OCI-LY7 (cell line): ENCODE measurements around the gene PRKN. TPM values are rescaled to one million over a fixed set of nuclear protein-coding genes. Genes with fewer than 3 reads are reported as not detected.

ENCODE experiments used
- BruUV-seq: library from RNA; stranded (reverse); fragments of 400-500 nt; replicated peaks from 2 replicates; lab custom pipeline; 2021; lab: Mats Ljungman, UMichigan
- CTCF ChIA-PET: fragments of 300-600 bp; sonication (Branson Sonifier 250); formaldehyde crosslinking; loops from one replicate; lab custom pipeline; 2022; ENCODE audit warnings: antibody characterized with exemption; ENCODE audit not compliant: unreplicated experiment; lab: Charles Lee
- POLR2A ChIA-PET: fragments of 300-600 bp; sonication (Branson Sonifier 250); formaldehyde crosslinking; loops from one replicate; lab custom pipeline; 2022; ENCODE audit warnings: antibody characterized with exemption; lab: Charles Lee
- DNase-seq: peaks from one replicate; pipeline ENCODE4 v3.0.0-alpha.2; 2015; ENCODE audit warnings: low spot score
- H2AFZ ChIP-seq: fragments of 200-600 bp; sonication (generic), shearing (Covaris generic); 2 replicates; pipeline ENCODE4 v1.6.1; 2014; ENCODE audit warnings: mild to moderate bottlenecking, antibody characterized with exemption, low read length, moderate library complexity
- H3K27ac ChIP-seq: fragments of 200-600 bp; sonication (generic); 2 replicates; pipeline ENCODE4 v1.5.1; 2014; ENCODE audit warnings: mixed run types, low read depth, mild to moderate bottlenecking, moderate library complexity, low read length, inconsistent platforms; ENCODE audit not compliant: poor library complexity, severe bottlenecking
- H3K36me3 ChIP-seq: fragments of 200-600 bp; sonication (generic); 2 replicates; pipeline ENCODE4 v1.6.1; 2014; ENCODE audit warnings: mild to moderate bottlenecking, antibody characterized with exemption, low read length, moderate library complexity, mixed read lengths; ENCODE audit not compliant: insufficient read depth
- H3K4me1 ChIP-seq: fragments of 200-600 bp; sonication (generic); 2 replicates; pipeline ENCODE4 v1.5.1; 2014; ENCODE audit warnings: mild to moderate bottlenecking, low read length; ENCODE audit not compliant: insufficient read depth, poor library complexity, severe bottlenecking
- H3K4me2 ChIP-seq: fragments of 200-600 bp; sonication (generic); 2 replicates; pipeline ENCODE4 v1.6.1; 2014; ENCODE audit warnings: mild to moderate bottlenecking, low read length
- H3K4me3 ChIP-seq: fragments of 200-600 bp; sonication (generic); 2 replicates; pipeline ENCODE4 v1.5.1; 2014; ENCODE audit warnings: mild to moderate bottlenecking, low read depth, low read length; ENCODE audit not compliant: poor library complexity, severe bottlenecking
- H3K79me2 ChIP-seq: fragments of 200-600 bp; sonication (generic); 2 replicates; pipeline ENCODE4 v1.6.1; 2016; ENCODE audit warnings: low read depth, mild to moderate bottlenecking, low read length, moderate library complexity, mixed read lengths; ENCODE audit not compliant: insufficient read depth
- H3K9me2 ChIP-seq: fragments of 200-600 bp; sonication (generic); 2 replicates; pipeline ENCODE4 v1.6.1; 2016; ENCODE audit warnings: mild to moderate bottlenecking, low read length, mixed read lengths; ENCODE audit not compliant: insufficient read depth
- H3K9me3 ChIP-seq: fragments of 200-600 bp; sonication (generic); 2 replicates; pipeline ENCODE4 v1.6.1; 2014; ENCODE audit warnings: mild to moderate bottlenecking, mixed run types, low read length, mixed read lengths
- H4K20me1 ChIP-seq: fragments of 200-600 bp; sonication (generic); 2 replicates; pipeline ENCODE4 v1.6.1; 2014; ENCODE audit warnings: mild to moderate bottlenecking, antibody characterized with exemption, low read length, moderate library complexity, mixed read lengths; ENCODE audit not compliant: insufficient read depth
- CTCF ChIP-seq: fragments of 200-600 bp; sonication (generic); conservative IDR thresholded peaks from 2 replicates; pipeline ENCODE4 v1.5.1; 2014; ENCODE audit warnings: mild to moderate bottlenecking, antibody characterized with exemption, low read length, moderate library complexity, mixed read lengths
- EZH2phosphoT487 ChIP-seq: fragments of 200-600 bp; sonication (generic); IDR thresholded peaks from 2 replicates; pipeline ENCODE4 v1.6.1; 2018; ENCODE audit warnings: low read depth, borderline replicate concordance, mild to moderate bottlenecking, mixed run types, antibody characterized with exemption, low read length, moderate library complexity, mixed read lengths
- intact Hi-C: fragments of 100-400 bp; cut with micrococcal nuclease; formaldehyde crosslinking; loops from one replicate; pipeline ENCODE4 v1.10.0; 2022; ENCODE audit not compliant: unreplicated experiment
- total RNA-seq, 2 experiments: library from RNA; depleted of rRNA in 1 of 2; stranded (reverse); fragments of >200 nt in 1 of 2; shearing (Covaris generic) in 1 of 2; gene quantifications; 2 replicates each; pipeline ENCODE4 v1.2.3, GENCODE V29; 2014 to 2022

PRKN gene
- total RNA-seq, 2 experiments from 2014 or later = 1.3 to 2.0 TPM

- Histone ChIP-seq H3K4me3 (no peak overlapping the region), H3K27ac (no peak overlapping the region), H3K4me2 (no peak overlapping the region), H2AFZ (no peak overlapping the region), H4K20me1 (no peaks in the 10 kb centered on the region), H3K36me3 (no peaks in the 10 kb centered on the region), H3K9me3 (no peaks in the 10 kb centered on the region), H3K9me2 (no peaks in the 10 kb centered on the region), H3K4me1 (no peaks in the 10 kb centered on the region), H3K79me2 (no peaks in the 10 kb centered on the region)
- TF ChIP-seq CTCF (no peak), EZH2phosphoT487 (no peak)
- no peak for DNase-seq
- intact Hi-C loops = no loop called here
- no TSS peak for BruUV-seq
- ChIA-PET CTCF (no interaction called here), POLR2A (no interaction called here)
Observed at GRCh38 chr6:161409353-161409752, 1318.2 kb downstream of the PRKN start.

GRCh38 chr6:161408041-161408440 lies 1319.5 kb downstream of the PRKN start:
- POLR2A ChIA-PET = interaction anchor here (0.7 kb wide), 1 partner anchor 166 kb away, joined by 4 read pairs; no protein-coding TSS in a partner anchor
- TF ChIP-seq EZH2phosphoT487 (no peak), CTCF (no peak)
- Histone ChIP-seq H4K20me1 (no peaks in the 10 kb centered on the region), H3K27ac (no peak overlapping the region), H3K4me3 (no peak overlapping the region), H3K9me2 (no peaks in the 10 kb centered on the region), H3K9me3 (no peaks in the 10 kb centered on the region), H3K36me3 (no peaks in the 10 kb centered on the region), H3K4me1 (no peaks in the 10 kb centered on the region), H2AFZ (no peak overlapping the region), H3K4me2 (no peak overlapping the region), H3K79me2 (no peaks in the 10 kb centered on the region)
- no TSS peak for BruUV-seq
- CTCF ChIA-PET = no interaction called here
- DNase-seq = no peak
- intact Hi-C loops = no loop called here

- H3K9me2 ChIP-seq = no peaks in the 10 kb centered on the region
- TF ChIP-seq CTCF = no peak
- no peak for TF ChIP-seq EZH2phosphoT487
- no peak overlapping the region for H3K4me2 ChIP-seq
- no peak overlapping the region for H3K4me3 ChIP-seq
- no peak for DNase-seq
- H3K4me1 ChIP-seq = no peaks in the 10 kb centered on the region
- ChIA-PET POLR2A (interaction anchor here (0.8 kb wide), 1 partner anchor 54 kb away, joined by 4 read pairs; no protein-coding TSS in a partner anchor), CTCF (no interaction called here)
- no peak overlapping the region for H2AFZ ChIP-seq
- intact Hi-C loops = no loop called here
- no peak overlapping the region for H3K27ac ChIP-seq
- H4K20me1 ChIP-seq = no peaks in the 10 kb centered on the region
- H3K9me3 ChIP-seq = no peaks in the 10 kb centered on the region
- BruUV-seq = no TSS peak
- no peaks in the 10 kb centered on the region for H3K79me2 ChIP-seq
- no peaks in the 10 kb centered on the region for H3K36me3 ChIP-seq
Observed at GRCh38 chr6:161407581-161407980, 1320.0 kb downstream of the PRKN start.
